NT2/D1 (cell line): ENCODE measurements around the gene CACNB3.

Source experiments
- DNase-seq: peaks from one replicate; pipeline ENCODE4 v3.0.0-alpha.2; 2011; ENCODE audit warnings: low read depth, low spot score
- H3K27me3 ChIP-seq: 2 replicates; pipeline ENCODE4 v1.6.0; 2011; ENCODE audit warnings: mild to moderate bottlenecking; ENCODE audit not compliant: insufficient read length, insufficient read depth
- H3K36me3 ChIP-seq: 2 replicates; pipeline ENCODE4 v1.6.1; 2011; ENCODE audit warnings: mild to moderate bottlenecking, low read length, mixed read lengths; ENCODE audit not compliant: insufficient read depth, insufficient read length
- H3K4me1 ChIP-seq: 2 replicates; pipeline ENCODE4 v1.5.1; 2011; ENCODE audit not compliant: insufficient read depth, insufficient read length
- H3K4me3 ChIP-seq: 2 replicates; pipeline ENCODE4 v1.5.1; 2011; ENCODE audit warnings: low read depth; ENCODE audit not compliant: insufficient read length
- H3K9ac ChIP-seq: 2 replicates; pipeline ENCODE4 v1.6.0; 2011; ENCODE audit warnings: low read depth; ENCODE audit not compliant: insufficient read length
- H3K9me3 ChIP-seq: 2 replicates; pipeline ENCODE4 v1.5.1; 2011; ENCODE audit warnings: mild to moderate bottlenecking, low read length; ENCODE audit not compliant: insufficient read depth
- SUZ12 ChIP-seq: IDR thresholded peaks from 2 replicates; pipeline ENCODE4 v1.6.1; 2011; ENCODE audit not compliant: insufficient read length, insufficient read depth; ENCODE audit errors: extremely low read depth
- YY1 ChIP-seq: IDR thresholded peaks from 2 replicates; pipeline ENCODE4 v1.6.1; 2011; ENCODE audit not compliant: insufficient read length, insufficient read depth
- ZNF274 ChIP-seq: IDR thresholded peaks from 2 replicates; pipeline ENCODE4 v1.6.1; 2011; ENCODE audit warnings: mild to moderate bottlenecking, low read depth, low read length

CACNB3 gene

GRCh38 chr12:48823281-48823680 lies 5.0 kb downstream of the CACNB3 start:
- TF ChIP-seq YY1 (no peak), ZNF274 (no peak), SUZ12 (no peak)
- H3K36me3 ChIP-seq: peaks cover 60% of the 10 kb centered on the region
- H3K9ac ChIP-seq: no peak overlapping the region
- H3K4me1 ChIP-seq: peaks cover 13% of the 10 kb centered on the region
- no peaks in the 10 kb centered on the region for H3K27me3 ChIP-seq
- no peaks in the 10 kb centered on the region for H3K9me3 ChIP-seq
- no peak for DNase-seq
- no peak overlapping the region for H3K4me3 ChIP-seq

- H3K36me3 ChIP-seq: peaks cover 68% of the 10 kb centered on the region
- no peaks in the 10 kb centered on the region for H3K9me3 ChIP-seq
- DNase-seq: no peak
Measured at GRCh38 chr12:48824112-48824511, 5.8 kb downstream of the CACNB3 start.

GRCh38 chr12:48824905-48825304 lies 6.6 kb downstream of the CACNB3 start:
- H3K4me3 ChIP-seq: no peak overlapping the region
- no peaks in the 10 kb centered on the region for H3K27me3 ChIP-seq
- DNase-seq: no peak
- peaks cover 76% of the 10 kb centered on the region for H3K36me3 ChIP-seq
- no peak overlapping the region for H3K9ac ChIP-seq
- TF ChIP-seq SUZ12 (no peak), YY1 (no peak), ZNF274 (no peak)
- H3K4me1 ChIP-seq: peaks cover 7% of the 10 kb centered on the region
- no peaks in the 10 kb centered on the region for H3K9me3 ChIP-seq

More at GRCh38 chr12:48824112-48824511, 5.8 kb downstream of the CACNB3 start:
- Histone ChIP-seq H3K4me1 (peaks cover 13% of the 10 kb centered on the region), H3K9ac (no peak overlapping the region), H3K27me3 (no peaks in the 10 kb centered on the region), H3K4me3 (no peak overlapping the region)
- TF ChIP-seq ZNF274: no peak

GRCh38 chr12:48826209-48826855 lies 8.0 kb downstream of the CACNB3 start:
- Histone ChIP-seq H3K9ac (no peak overlapping the region), H3K9me3 (no peaks in the 10 kb centered on the region), H3K4me3 (no peak overlapping the region), H3K27me3 (no peaks in the 10 kb centered on the region), H3K36me3 (peaks cover 86% of the 10 kb centered on the region), H3K4me1 (no peaks in the 10 kb centered on the region)
- TF ChIP-seq YY1: no peak
- no peak for TF ChIP-seq ZNF274
- no peak for TF ChIP-seq SUZ12
- DNase-seq: no peak

GRCh38 chr12:48827026-48827425 lies 8.7 kb downstream of the CACNB3 start:
- Histone ChIP-seq H3K9me3 (no peaks in the 10 kb centered on the region), H3K4me1 (no peaks in the 10 kb centered on the region), H3K9ac (no peak overlapping the region), H3K36me3 (peaks cover 93% of the 10 kb centered on the region), H3K27me3 (no peaks in the 10 kb centered on the region), H3K4me3 (no peak overlapping the region)
- no peak for TF ChIP-seq YY1
- no peak for TF ChIP-seq ZNF274
- TF ChIP-seq SUZ12: no peak
- DNase-seq: no peak

GRCh38 chr12:48827513-48828096 lies 9.3 kb downstream of the CACNB3 start:
- Histone ChIP-seq H3K9ac (no peak overlapping the region), H3K27me3 (no peaks in the 10 kb centered on the region), H3K36me3 (peaks cover 96% of the 10 kb centered on the region), H3K9me3 (no peaks in the 10 kb centered on the region), H3K4me1 (no peaks in the 10 kb centered on the region), H3K4me3 (no peak overlapping the region)
- DNase-seq: no peak
- TF ChIP-seq SUZ12: no peak
- TF ChIP-seq ZNF274: no peak
- TF ChIP-seq YY1: no peak

GRCh38 chr12:48828293-48828692 lies 10.0 kb downstream of the CACNB3 start:
- H3K4me3 ChIP-seq: no peak overlapping the region
- no peaks in the 10 kb centered on the region for H3K4me1 ChIP-seq
- no peak for DNase-seq
- H3K9ac ChIP-seq: no peak overlapping the region
- TF ChIP-seq SUZ12 (no peak), ZNF274 (no peak), YY1 (no peak)
- H3K27me3 ChIP-seq: no peaks in the 10 kb centered on the region
- H3K9me3 ChIP-seq: no peaks in the 10 kb centered on the region
- H3K36me3 ChIP-seq: peaks cover 97% of the 10 kb centered on the region
